ENCODE measurements around the gene CHST12.
"Not testable (repeated sequence)": the region's sequence is repeated elsewhere in the genome, so short reads cannot be mapped to it uniquely, and the experiment has no call there.

The CHST12 gene

DNA sequence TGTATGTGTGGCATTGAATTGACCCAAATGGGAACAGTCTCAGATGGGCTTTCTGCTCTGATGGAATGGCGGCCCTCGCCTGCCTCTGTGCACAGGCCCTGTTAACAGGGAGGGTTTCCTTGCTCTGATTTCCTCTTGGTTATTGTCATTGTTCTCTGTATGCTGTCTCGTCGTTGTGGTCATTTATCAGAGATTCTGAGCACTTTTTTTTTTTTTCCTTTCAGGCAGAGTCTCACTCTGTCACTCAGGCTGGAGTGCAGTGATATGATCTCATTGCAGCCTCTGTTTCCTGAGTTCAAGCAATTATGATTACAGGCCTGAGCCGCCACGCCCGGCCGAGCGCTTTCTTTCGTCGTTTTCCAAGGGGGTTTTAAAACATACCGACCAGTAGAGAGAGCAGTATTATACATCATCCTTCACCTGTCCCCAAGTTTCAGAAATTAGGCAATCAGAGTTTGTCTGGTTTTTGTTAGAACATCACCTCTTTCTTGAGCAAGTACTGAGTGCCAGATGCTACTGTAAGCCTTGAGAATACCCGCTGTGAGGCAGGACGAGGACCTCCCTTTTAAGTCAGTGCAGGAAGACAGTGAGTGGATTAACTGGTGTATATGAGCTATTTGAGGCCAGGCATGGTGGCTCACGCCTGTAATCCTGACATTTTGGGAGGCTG is 6.5 kb downstream of the CHST12 start:
- Histone ChIP-seq H3K27ac (ENCODE audit: low read length) (no peak overlapping the region), H3K36me3 (ENCODE audit: control insufficient read depth, low read depth, low read length) (no peaks in the 10 kb centered on the region), H3K9ac (ENCODE audit: low read length) (no peak overlapping the region), H3K9me3 (ENCODE audit: control insufficient read depth, low read depth, low read length) (no peaks in the 10 kb centered on the region), H3K4me3 (ENCODE audit: low read length) (no peak overlapping the region), H3K27me3 (ENCODE audit: control insufficient read depth, insufficient read depth, low read length) (no peaks in the 10 kb centered on the region), H3K4me1 (ENCODE audit: control insufficient read depth, low read depth, low read length) (no peaks in the 10 kb centered on the region)

DNA sequence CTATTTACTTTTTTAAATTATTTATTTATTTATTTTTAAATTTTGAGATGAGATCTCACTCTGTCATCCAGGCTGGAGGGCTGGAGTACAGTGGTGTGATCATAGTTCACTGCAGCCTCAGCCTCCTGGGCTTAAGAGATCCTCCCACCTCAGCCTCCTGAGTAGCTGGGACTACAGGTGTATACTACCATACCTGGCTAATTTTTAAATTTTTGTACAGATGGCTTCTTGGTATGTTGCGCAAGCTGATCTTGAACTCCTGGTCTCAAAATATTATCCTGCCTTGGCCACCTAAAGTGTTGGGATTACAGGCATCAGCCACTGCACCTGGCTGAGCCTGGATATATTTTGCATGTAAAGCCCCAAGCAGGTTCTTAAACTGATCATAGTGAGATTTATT is 7.6 kb downstream of the CHST12 start:
- H3K27ac ChIP-seq (ENCODE audit: low read length): no peak overlapping the region
- no peaks in the 10 kb centered on the region for H3K4me1 ChIP-seq (ENCODE audit: control insufficient read depth, low read depth, low read length)
- no peak overlapping the region for H3K9ac ChIP-seq (ENCODE audit: low read length)
- no peaks in the 10 kb centered on the region for H3K9me3 ChIP-seq (ENCODE audit: control insufficient read depth, low read depth, low read length)
- H3K27me3 ChIP-seq (ENCODE audit: control insufficient read depth, insufficient read depth, low read length): no peaks in the 10 kb centered on the region
- no peak overlapping the region for H3K4me3 ChIP-seq (ENCODE audit: low read length)
- no peaks in the 10 kb centered on the region for H3K36me3 ChIP-seq (ENCODE audit: control insufficient read depth, low read depth, low read length)

DNA sequence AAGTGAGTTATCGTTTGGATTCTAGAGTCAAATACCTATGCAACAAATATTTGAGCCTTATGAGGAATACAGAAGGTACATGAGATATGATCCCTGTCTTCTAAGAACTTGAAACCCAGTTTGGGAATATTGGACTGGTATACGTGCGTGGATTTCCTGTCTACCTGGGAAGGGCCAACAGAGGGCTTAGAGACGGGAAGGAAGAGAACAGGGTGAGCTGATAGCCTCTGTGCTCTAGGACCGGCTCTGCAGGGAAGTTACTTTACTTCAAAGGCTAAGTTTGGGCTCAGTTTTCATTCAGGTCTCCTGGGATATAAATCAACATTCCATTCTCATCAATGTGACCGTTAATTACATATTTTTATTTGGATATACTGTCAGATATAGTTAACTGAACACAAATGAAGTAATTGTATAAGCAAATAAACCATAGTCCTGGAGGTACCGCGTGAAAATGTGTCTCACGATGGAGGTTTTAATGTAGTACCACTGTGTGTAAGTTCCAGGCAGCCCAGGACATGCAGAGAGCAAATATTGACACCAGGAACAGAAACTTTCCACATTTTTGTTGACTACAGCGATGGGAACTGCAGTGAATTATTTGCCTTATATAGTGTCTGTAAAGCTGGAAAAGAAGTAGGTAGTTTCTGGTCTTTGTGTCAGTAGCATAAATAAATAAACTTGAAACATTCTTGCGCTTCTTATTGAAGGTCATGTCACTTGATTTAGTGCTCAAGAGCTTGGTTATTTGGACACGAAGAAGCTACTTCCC is 8.6 kb downstream of the CHST12 start:
- H3K36me3 ChIP-seq (ENCODE audit: control insufficient read depth, low read depth, low read length): no peaks in the 10 kb centered on the region
- H3K4me1 ChIP-seq (ENCODE audit: control insufficient read depth, low read depth, low read length): no peaks in the 10 kb centered on the region
- no peak overlapping the region for H3K4me3 ChIP-seq (ENCODE audit: low read length)
- no peaks in the 10 kb centered on the region for H3K9me3 ChIP-seq (ENCODE audit: control insufficient read depth, low read depth, low read length)
- no peaks in the 10 kb centered on the region for H3K27me3 ChIP-seq (ENCODE audit: control insufficient read depth, insufficient read depth, low read length)
- H3K27ac ChIP-seq (ENCODE audit: low read length): no peak overlapping the region
- no peak overlapping the region for H3K9ac ChIP-seq (ENCODE audit: low read length)

DNA sequence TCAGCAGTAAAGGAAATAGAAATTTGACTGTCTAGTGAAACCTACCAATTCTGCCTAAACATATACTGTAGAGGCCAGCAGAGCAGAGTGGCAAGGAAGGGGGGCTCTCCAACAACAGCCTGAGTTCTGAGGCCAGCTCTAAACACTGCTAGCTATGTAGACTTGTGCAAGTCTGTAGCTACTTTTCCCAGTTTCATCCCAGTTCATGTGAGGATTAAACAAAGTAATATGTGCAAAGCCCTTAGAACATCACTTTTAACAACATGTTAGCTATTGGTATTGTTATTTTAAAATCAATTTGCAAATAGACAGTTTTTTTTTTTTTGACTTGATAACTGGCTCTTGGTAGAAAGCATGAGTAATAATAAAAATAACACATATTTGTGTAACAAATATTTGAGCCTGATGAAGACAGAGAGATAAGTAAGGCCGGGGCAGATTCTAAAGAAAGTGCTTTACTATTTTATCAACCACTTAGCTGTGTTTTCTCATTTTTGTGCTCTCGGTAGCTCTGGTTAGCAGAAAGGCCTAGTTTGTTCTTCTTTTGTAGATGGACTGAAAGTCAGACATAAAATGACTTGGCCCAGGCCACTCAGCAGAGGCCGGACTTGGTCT is 9.3 kb downstream of the CHST12 start:
- no peaks in the 10 kb centered on the region for H3K4me1 ChIP-seq (ENCODE audit: control insufficient read depth, low read depth, low read length)
- H3K4me3 ChIP-seq (ENCODE audit: low read length): no peak overlapping the region
- H3K36me3 ChIP-seq (ENCODE audit: control insufficient read depth, low read depth, low read length): no peaks in the 10 kb centered on the region
- H3K9me3 ChIP-seq (ENCODE audit: control insufficient read depth, low read depth, low read length): no peaks in the 10 kb centered on the region
- no peak overlapping the region for H3K27ac ChIP-seq (ENCODE audit: low read length)
- no peak overlapping the region for H3K9ac ChIP-seq (ENCODE audit: low read length)
- no peaks in the 10 kb centered on the region for H3K27me3 ChIP-seq (ENCODE audit: control insufficient read depth, insufficient read depth, low read length)

DNA sequence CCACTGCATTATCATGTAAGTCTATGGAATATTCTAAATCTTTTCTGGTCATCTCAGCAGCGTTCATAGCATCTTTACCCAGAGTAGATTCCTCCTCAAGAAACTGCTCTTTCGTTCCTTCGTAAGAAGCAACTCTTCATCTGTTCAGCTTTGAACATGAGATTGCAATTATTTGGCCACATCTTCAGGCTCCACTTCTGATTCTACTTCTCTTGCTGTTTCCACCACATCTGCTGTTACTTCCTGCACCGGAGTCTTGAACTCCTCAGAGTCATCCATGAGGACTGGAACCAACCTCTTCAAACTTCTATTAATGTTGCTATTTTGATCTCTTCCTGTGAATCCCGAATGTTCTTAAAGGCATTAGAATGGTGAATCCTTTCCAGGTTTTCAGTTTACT is 12.7 kb downstream of the CHST12 start:
- Histone ChIP-seq H3K4me1 (ENCODE audit: control insufficient read depth, low read depth, low read length) (no peaks in the 10 kb centered on the region), H3K4me3 (ENCODE audit: low read length) (no peak overlapping the region), H3K9me3 (ENCODE audit: control insufficient read depth, low read depth, low read length) (no peaks in the 10 kb centered on the region), H3K36me3 (ENCODE audit: control insufficient read depth, low read depth, low read length) (no peaks in the 10 kb centered on the region), H3K27ac (ENCODE audit: low read length) (no peak overlapping the region), H3K27me3 (ENCODE audit: control insufficient read depth, insufficient read depth, low read length) (no peaks in the 10 kb centered on the region), H3K9ac (ENCODE audit: low read length) (no peak overlapping the region)

DNA sequence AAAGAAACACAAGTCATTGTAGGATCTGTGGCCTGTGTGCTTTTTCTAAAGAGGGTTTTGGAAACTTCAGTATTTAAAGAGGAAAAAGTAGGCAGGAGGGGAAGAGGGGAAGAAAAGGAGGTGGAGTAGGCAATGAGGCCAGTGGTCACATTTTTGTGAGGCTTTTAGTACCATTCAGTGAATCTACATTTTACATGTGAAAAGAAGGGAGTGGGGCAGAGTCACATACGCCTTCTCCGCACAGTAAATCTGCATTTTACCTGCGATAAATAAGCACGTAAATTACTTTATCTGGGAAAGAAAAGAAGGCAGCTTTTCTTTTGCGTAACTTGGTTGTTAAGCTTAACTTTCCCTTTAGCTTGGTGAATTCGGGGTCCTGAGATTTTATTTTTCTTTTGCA is 13.2 kb downstream of the CHST12 start:
- no peaks in the 10 kb centered on the region for H3K4me1 ChIP-seq (ENCODE audit: control insufficient read depth, low read depth, low read length)
- no peaks in the 10 kb centered on the region for H3K27me3 ChIP-seq (ENCODE audit: control insufficient read depth, insufficient read depth, low read length)
- H3K36me3 ChIP-seq (ENCODE audit: control insufficient read depth, low read depth, low read length): no peaks in the 10 kb centered on the region
- H3K9ac ChIP-seq (ENCODE audit: low read length): no peak overlapping the region
- no peak overlapping the region for H3K27ac ChIP-seq (ENCODE audit: low read length)
- no peaks in the 10 kb centered on the region for H3K9me3 ChIP-seq (ENCODE audit: control insufficient read depth, low read depth, low read length)
- no peak overlapping the region for H3K4me3 ChIP-seq (ENCODE audit: low read length)

DNA sequence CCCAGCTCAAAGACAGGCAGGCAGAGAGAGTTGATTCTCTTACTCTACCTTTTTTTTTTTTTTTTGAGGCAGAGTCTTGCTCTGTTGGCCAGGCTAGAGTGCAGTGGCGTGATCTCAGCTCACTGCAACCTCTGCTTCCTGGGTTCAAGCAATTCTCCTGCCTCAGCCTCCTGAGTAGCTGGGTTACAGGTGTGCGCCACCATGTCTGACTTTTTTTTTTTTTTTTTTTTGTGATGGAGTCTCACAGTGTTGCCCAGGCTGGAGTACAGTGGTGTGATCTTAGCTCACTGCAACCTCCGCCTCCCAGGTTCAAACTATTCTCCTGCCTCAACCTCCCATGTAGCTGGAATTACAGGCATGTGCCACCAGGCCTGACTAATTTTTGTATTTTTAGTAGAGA is 13.8 kb downstream of the CHST12 start:
- H3K36me3 ChIP-seq (ENCODE audit: control insufficient read depth, low read depth, low read length); H3K4me1 ChIP-seq (ENCODE audit: control insufficient read depth, low read depth, low read length); H3K9ac ChIP-seq (ENCODE audit: low read length); H3K27ac ChIP-seq (ENCODE audit: low read length); H3K27me3 ChIP-seq (ENCODE audit: control insufficient read depth, insufficient read depth, low read length); H3K4me3 ChIP-seq (ENCODE audit: low read length); H3K9me3 ChIP-seq (ENCODE audit: control insufficient read depth, low read depth, low read length): not testable (repeated sequence)

DNA sequence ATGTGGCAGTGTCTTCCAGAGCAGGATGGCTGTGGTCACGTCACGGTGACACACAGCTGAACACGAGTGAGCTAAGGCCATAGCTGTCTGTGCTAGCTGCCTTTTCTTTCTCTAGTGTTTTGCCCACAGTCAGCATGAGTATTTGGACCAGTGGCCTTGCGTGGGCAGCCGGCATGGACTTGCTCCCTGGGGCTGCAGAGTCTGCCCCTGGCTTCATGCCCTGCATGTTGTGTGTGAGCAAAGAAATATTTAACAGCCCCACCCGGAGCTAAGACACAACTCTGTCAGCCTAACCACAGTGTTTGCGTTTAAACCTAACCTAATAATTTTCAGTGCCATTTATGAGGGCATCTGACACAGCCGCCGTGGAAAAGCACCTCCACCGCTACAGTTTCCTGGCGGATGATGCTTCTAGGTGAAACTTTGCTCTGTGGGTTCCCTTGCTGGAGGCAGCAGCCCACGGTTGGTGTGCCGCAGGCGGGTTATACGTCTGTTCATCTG is 14.6 kb downstream of the CHST12 start:
- Histone ChIP-seq H3K4me1 (ENCODE audit: control insufficient read depth, low read depth, low read length) (no peaks in the 10 kb centered on the region), H3K27me3 (ENCODE audit: control insufficient read depth, insufficient read depth, low read length) (no peaks in the 10 kb centered on the region), H3K4me3 (ENCODE audit: low read length) (no peak overlapping the region), H3K27ac (ENCODE audit: low read length) (no peak overlapping the region), H3K9me3 (ENCODE audit: control insufficient read depth, low read depth, low read length) (no peaks in the 10 kb centered on the region), H3K36me3 (ENCODE audit: control insufficient read depth, low read depth, low read length) (no peaks in the 10 kb centered on the region), H3K9ac (ENCODE audit: low read length) (no peak overlapping the region)

DNA sequence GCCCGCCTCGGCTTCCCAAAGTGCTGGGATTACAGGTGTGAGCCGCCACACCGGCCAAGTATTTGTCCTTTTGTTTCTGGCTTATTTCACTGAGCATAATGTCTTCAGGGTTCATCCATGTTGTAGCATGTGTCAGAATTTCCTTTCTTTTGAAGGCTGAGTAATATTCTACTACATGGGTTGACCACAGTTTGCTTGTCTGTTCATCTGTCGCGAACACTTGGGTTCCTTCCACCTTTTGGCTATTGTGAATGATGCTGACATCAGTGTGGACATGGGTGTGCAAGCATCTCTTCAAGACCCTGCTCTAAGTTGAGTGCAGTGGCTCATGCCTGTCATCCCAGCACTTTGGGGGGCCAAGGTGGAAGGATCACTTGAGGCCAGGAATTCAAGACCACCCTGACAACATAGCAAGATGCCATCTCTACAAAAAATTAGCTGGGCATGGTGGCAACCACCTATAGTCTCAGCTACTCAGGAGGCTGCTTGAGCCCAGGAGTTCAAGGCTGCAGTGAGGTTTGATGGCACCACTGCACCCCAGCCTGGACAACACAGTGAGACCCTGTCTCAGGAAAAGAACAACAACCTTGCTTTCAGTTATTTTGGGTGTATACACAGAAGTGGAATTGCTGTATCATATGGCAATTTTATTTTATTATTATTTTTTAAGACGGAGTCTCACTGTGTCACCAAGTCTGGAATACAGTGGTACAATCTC is 17.0 kb downstream of the CHST12 start:
- Histone ChIP-seq H3K4me1 (ENCODE audit: control insufficient read depth, low read depth, low read length) (peaks cover 2% of the 10 kb centered on the region), H3K36me3 (ENCODE audit: control insufficient read depth, low read depth, low read length) (no peaks in the 10 kb centered on the region), H3K9me3 (ENCODE audit: control insufficient read depth, low read depth, low read length) (no peaks in the 10 kb centered on the region), H3K4me3 (ENCODE audit: low read length) (no peak overlapping the region), H3K27me3 (ENCODE audit: control insufficient read depth, insufficient read depth, low read length) (no peaks in the 10 kb centered on the region), H3K9ac (ENCODE audit: low read length) (no peak overlapping the region), H3K27ac (ENCODE audit: low read length) (no peak overlapping the region)

DNA sequence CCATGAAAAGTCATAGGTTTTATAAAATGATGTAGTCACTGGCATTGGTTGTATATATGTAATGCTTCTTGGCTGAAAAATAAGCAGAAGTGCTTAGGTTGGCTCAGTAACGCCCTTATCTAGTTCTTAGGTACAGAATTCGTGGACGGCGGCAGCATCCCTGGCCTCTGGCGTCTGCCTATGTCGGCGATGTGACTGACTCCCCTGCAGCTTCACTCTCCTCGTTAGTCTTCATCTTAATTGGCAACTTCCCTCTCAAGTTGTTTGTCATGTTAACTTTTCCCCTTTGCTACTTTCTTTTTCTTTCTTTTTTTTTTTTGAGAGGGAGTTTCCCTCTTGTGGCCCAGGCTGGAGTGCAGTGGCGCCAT is 18.5 kb downstream of the CHST12 start:
- H3K36me3 ChIP-seq (ENCODE audit: control insufficient read depth, low read depth, low read length): no peaks in the 10 kb centered on the region
- no peak overlapping the region for H3K27ac ChIP-seq (ENCODE audit: low read length)
- H3K9me3 ChIP-seq (ENCODE audit: control insufficient read depth, low read depth, low read length): no peaks in the 10 kb centered on the region
- no peak overlapping the region for H3K9ac ChIP-seq (ENCODE audit: low read length)
- H3K4me1 ChIP-seq (ENCODE audit: control insufficient read depth, low read depth, low read length): peaks cover 8% of the 10 kb centered on the region
- no peaks in the 10 kb centered on the region for H3K27me3 ChIP-seq (ENCODE audit: control insufficient read depth, insufficient read depth, low read length)
- no peak overlapping the region for H3K4me3 ChIP-seq (ENCODE audit: low read length)

DNA sequence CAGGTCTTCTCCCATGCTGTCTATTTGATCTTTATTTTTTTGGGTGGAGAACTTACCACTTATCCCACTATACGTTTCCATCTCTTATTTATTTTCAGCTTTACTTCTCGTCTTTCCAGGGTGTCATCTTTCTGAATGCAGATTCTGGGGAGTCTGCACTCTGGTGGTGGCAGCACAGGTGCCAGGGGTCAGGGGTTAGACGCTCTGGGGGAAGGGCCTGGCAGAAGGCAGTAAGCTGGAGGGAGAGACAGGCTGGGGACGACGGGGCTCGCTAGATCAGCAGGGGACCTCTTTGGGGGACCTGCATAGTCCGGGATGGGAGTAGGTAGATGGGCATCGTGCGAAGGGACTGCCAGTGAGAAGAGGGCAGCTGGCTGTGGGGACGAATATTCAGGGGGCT is 22.3 kb downstream of the CHST12 start:
- H3K4me1 ChIP-seq (ENCODE audit: control insufficient read depth, low read depth, low read length): peaks cover 8% of the 10 kb centered on the region
- H3K9me3 ChIP-seq (ENCODE audit: control insufficient read depth, low read depth, low read length): no peaks in the 10 kb centered on the region
- no peaks in the 10 kb centered on the region for H3K36me3 ChIP-seq (ENCODE audit: control insufficient read depth, low read depth, low read length)
- H3K27ac ChIP-seq (ENCODE audit: low read length): no peak overlapping the region
- no peaks in the 10 kb centered on the region for H3K27me3 ChIP-seq (ENCODE audit: control insufficient read depth, insufficient read depth, low read length)
- H3K9ac ChIP-seq (ENCODE audit: low read length): no peak overlapping the region
- no peak overlapping the region for H3K4me3 ChIP-seq (ENCODE audit: low read length)
